Measurements from ENCODE around the gene METTL18.

METTL18 gene

DNA sequence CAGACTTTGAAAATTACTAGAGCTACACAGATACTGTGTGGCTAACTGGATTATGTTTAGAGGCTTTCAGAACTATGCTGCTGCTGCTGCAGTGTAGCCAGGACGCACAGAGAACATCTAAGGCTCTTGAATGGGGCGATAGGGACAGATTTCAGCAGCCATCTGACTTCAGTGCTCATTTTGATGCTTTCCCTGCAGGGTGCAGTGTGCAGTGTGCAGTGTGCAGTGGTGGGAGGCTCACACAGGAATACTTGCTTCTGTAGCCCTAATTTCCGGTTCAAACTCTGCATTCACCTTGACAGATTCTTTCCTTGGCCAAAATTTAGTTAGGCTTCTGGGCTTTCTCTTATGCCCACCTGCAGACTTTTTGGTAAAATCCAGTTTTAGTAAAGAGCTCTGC, 7.7 kb downstream of the METTL18 start:
- DNase-seq (ENCODE audit: low read depth in 2 of 2) = no peak

GRCh38 chr1:169785267-169785666, 9.4 kb downstream of the METTL18 start:
- no peak for DNase-seq (ENCODE audit: low read depth in 2 of 2)

DNA sequence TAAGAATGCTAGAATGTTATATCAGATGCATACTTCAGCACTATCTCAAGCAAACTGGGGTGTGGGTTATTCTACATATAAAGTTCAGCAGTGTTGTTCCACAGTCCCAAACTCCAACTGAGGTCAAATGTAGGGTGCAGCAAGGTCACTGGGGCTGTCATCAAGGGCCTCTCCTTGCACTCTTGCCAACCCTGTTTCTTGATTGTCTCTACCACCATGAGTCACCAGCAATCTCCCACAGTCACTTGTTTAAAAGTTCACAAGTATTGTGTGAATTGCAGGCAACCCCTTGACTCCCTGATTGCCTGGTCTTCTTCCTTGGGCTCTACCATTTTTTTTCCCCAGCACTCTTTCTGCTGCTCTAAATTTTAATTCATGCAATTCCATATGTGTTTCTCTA, 10.6 kb downstream of the METTL18 start:
- DNase-seq (ENCODE audit: low read depth in 2 of 2) = no peak

DNA sequence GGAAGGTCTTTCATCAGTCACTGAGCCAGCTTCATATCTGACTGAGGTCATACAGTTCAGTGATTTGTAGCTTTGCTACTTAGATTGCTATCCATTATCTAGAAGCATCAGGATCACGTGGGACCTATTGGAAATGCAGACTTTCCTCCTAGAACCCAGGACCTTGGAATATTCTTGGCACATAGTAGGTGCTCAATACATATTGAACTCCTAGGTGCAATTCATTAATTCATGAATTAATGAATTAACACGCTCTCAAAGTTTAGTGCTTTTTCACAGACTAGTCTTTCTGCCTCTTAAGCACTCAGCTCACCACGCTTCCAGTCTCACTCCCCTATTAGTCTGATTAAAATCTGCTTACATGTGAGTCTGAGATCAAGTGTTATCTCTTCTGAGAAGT, 12.1 kb downstream of the METTL18 start:
- no peak for DNase-seq (ENCODE audit: low read depth in 2 of 2)

GRCh38 chr1:169779970-169780369, 14.7 kb downstream of the METTL18 start:
- no peak for DNase-seq (ENCODE audit: low read depth in 2 of 2)

GRCh38 chr1:169779150-169779549, 15.6 kb downstream of the METTL18 start:
- DNase-seq (ENCODE audit: low read depth in 2 of 2) = no peak

- no peak for DNase-seq (ENCODE audit: low read depth in 2 of 2)
These were observed 18.3 kb downstream of the METTL18 start for GRCh38 chr1:169776440-169776839.

- DNase-seq (ENCODE audit: low read depth in 2 of 2) = no peak
These were observed 26.5 kb downstream of the METTL18 start for GRCh38 chr1:169768161-169768560.

- DNase-seq (ENCODE audit: low read depth in 2 of 2) = no peak
These were observed 29.0 kb downstream of the METTL18 start for GRCh38 chr1:169765580-169766331.

DNA sequence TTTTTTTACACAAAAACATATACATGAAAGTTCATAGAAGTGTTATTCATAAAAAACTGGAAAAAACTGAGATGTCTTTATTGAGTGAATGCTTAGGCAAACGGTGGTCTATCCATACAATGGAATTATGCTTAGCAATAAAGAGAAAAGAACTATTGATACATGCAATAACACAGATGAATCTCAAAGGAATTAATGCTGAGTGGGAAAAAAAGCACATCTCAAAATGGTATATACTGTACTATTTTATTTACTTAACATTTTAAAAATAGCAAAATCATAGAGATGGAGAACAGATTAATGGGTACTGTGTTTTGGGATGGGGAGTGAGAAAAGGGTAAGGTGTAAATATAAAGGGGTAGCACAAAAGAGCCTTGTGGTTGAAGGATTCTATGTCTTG, 29.8 kb downstream of the METTL18 start:
- no peak for DNase-seq (ENCODE audit: low read depth in 2 of 2)

- no peak for DNase-seq (ENCODE audit: low read depth in 2 of 2)
These were observed 32.0 kb downstream of the METTL18 start for GRCh38 chr1:169762699-169763098.

GRCh38 chr1:169759038-169759437, 35.7 kb downstream of the METTL18 start:
- DNase-seq (ENCODE audit: low read depth in 2 of 2) = no peak

GRCh38 chr1:169753549-169753948, 41.2 kb downstream of the METTL18 start:
- DNase-seq (ENCODE audit: low read depth in 2 of 2) = no peak

DNA sequence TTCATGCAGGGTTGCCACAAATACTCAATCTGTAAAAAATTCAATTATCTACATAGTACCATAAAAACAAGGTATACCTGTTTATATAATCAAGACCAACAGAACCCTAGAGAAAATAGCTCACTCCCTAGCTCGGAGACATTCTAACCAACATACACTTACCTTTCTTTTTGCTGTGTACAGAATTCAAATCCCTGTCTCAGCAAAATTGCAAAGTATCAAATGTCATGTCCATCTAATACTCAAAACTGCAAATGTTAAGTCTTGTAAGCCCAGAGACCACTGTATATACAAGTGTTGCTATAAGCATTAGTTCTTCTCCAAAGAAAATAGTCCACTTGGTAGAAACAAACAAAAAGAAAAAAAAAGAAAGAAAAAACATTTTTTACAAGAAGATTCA, 44.7 kb downstream of the METTL18 start:
- no peak for DNase-seq (ENCODE audit: low read depth in 2 of 2)

DNA sequence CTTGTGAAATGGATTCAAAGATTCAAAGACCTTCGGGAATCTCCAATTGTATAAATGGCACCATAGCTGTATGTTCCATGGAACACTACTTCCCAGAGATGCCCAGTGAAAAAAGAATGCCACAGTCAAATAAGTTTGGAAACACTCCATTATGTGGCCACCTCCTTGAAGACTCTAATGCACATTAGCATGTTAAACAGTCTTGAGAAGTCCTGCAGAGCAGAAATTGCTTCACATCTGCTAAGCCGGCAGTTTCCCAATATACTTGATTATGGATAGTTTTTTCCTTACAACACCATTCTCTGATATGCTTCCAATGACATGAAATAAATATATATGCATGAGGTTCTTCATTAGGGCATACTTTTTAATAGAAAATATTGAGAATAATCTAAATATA, 48.2 kb downstream of the METTL18 start:
- DNase-seq (ENCODE audit: low read depth in 2 of 2) = no peak

DNA sequence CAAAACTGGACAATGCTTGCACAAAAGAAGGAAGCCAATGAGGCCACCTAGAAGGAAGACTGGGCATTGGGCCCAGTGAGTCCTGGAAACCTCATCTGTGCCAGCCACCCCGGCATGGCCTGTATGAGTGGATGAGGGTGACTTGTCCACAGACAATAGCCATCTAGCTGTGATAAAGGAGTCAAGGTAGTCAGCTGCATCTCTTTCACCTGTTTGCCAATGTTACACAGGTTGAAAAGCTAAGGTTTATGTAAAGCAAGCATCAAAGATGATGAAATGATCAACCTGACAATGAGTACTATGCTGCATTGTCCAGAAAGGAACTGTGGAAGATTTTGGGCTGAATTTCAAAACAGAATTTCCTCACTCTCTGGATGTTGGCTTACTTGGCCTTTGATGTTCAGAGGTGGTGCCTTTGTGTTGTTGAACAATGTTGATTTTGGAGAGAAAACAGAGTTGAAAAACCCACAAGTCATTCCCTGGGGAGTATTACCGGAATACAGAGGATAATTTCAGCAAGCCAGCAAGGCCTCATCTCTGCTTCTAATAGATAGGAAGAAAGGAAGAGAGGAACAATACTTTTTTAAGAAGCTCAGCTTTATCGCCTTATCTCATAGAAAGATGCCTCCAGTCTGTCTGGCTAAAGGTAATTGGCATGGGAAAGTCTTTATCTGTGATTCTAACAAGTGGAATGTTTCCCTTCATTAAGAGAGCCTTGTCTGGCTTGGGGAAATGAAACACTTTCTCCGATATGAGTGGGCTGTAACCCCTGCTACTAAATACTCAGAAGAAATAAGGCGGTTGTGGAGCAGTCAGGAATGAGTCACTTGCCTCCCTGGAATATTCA, 49.5 kb downstream of the METTL18 start:
- DNase-seq (ENCODE audit: low read depth in 2 of 2) = no peak
